Glomerular endothelial cell (primary cell): ENCODE data around the gene KCNN1. TPM values are rescaled to one million over a fixed set of nuclear protein-coding genes. Genes with fewer than 3 reads are reported as not detected.

Experiments
- DNase-seq: peaks from one replicate; pipeline ENCODE4 v3.0.0-alpha.2; 2011; ENCODE audit warnings: low read depth, low spot score; ENCODE audit errors: extremely low read depth
- total RNA-seq: library from RNA; depleted of rRNA; stranded (reverse); fragments of >200 nt; gene quantifications from 2 replicates; pipeline ENCODE4 v1.2.3, GENCODE V29; 2015

Gene KCNN1
- total RNA-seq, 1 donor from 2014 or later = 0.41 TPM

DNA sequence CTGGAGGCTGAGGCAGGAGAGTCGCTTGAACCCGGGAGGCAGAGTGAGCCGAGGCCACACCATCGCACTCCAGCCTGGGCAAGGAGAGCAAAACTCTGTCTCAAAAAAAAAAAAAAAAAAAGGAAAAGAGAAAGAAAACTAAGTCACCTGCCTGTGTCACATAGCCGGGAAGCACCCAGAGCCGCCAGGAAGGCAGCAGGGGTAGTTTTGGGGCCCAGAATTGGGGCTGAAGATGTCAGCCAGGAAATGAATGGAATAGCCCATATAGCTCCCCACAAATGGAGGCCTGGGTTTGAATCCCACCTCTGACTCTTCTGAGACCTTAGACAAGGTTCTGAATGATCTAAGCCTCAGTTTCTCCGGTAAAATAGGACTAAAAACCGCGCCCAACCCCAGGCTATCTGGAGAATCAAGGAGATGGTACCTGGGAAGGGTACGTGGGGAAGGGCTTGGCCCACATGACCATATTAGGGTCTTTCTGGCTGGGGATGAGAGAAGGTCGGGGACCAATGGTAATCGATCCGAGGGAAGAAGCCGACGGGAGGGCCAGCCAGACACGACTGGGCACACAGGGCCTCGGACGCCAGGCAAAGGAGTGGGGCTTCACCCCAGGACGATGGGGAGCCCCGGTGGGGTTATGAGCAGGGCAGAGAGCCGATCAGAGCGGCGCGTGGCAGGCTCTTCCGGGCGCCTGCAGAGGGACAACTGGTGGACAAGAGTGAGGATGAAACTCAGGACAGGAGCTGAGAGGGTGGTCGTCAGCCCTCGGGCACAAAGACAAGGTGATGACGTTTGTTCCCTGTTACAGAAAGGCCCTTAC lies 19.7 kb upstream of the KCNN1 start:
- DNase-seq = no peak

DNA sequence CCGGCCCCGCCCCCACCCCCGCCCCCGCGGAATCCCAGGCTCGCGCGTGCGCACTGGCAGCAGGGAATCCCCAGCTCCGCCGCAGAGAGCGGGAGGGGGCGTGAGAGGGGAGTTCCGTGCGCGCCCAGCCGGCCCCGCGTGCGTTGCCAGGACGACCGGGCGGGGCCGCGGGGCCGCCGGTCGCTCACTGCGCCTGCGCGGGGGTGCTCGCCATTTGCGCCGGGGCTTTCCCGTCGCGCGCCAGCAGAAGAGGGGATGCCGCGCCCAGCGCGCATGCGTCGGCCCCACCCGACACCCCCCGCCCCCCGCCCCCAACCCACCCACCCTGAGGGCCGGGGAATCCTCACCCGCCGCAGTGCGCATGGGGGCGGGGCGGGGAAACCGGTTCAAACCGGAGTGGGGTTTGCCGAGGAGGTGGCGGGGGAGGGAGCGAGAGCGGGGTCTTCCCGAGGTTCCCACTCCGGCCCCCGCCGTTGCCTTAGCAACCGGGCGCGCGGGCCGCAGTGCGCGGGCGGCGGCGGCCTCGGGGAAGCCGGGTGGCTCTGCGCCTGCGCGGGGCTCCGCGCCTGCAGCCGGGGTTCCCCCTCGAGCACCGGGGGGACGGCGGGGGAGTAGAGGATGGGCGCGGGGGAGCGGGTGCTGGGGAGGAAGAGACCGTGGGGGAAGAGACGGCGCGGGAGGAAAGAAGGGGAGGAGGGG lies 18.9 kb upstream of the KCNN1 start:
- DNase-seq = no peak

DNA sequence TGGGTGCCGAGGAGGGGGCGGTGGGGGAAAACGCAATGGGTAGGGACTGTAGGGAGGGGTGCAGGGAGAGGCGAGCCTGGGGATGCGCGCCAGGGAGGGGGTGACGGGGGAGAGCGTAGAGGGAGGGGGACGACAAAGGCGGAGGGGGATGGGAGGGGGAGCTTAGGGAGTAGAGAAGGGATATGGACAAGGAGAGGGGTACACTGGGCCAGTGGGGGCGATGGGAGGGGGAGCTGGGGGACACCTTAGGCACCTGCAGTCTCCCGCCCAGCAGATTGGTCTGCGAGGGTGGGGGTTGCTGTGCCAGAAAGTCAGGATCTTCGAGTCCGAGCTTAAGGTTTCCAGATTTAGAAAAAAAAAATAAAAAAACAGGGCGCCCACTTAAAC lies 18.4 kb upstream of the KCNN1 start:
- DNase-seq = no peak

DNA sequence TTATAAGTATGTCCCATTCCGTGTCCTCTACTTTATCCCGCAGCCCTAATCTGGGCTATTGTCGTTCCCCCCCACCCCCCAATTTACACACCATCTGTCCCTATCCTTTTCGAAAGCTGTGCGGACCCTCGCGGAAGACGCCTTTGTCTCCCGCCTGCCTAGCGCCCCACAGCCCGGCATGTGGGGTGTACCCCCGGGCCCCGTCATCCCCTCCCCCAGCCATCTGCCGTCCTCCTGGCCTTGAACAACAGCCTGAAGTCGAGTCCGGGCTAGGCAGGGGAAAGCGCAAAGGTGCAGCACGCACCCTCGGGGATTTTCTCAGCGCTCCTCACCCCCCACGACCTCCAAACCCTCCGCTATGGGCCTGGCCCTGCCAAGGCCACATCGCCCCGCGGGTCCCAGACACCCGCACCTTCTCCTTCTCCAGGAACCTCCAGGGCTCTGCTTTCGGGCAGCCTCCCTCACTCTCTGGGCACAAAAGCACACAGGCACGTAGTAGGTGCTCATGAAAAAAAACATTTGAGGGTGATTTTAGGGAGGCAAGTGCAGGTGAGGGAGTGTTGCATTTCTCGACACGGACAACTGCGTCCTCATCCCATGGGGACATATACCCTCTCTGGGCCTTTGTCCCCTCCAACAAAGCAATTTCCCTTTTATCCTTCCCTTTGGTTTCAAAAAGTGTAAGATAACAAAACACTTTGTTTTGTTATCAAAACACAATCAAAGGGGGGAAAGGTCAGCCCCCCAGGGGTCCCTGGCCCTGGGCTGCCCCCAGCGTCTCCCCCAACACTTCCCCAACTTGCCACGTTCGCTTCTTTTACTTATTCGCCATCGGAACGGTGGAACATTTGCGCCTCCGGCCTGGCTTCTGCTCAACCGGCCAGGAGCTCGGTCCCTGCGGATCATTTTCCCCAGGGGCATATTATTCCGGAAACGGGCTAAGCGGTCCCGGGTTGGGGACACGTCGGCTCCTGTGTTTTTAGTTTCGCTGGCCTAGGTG lies 17.7 kb upstream of the KCNN1 start:
- no peak for DNase-seq

DNA sequence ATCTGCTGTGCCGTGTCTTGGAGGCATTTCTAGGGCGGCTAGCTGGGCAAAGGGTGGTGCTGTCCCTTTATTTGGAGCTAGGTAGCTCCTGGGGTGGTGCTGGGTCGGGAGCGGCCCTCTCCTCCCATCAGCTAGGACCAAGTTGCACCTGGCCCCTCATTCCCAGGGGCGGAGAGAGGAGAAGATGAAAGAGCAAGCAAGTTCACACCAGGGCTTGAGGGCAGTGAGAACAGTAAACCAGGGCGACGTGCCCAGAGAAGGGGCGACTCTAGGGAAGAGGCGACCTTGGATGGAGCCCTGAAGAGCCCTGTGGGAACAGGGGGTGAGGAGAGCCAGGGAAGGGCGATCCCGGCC lies 17.0 kb upstream of the KCNN1 start:
- no peak for DNase-seq

DNA sequence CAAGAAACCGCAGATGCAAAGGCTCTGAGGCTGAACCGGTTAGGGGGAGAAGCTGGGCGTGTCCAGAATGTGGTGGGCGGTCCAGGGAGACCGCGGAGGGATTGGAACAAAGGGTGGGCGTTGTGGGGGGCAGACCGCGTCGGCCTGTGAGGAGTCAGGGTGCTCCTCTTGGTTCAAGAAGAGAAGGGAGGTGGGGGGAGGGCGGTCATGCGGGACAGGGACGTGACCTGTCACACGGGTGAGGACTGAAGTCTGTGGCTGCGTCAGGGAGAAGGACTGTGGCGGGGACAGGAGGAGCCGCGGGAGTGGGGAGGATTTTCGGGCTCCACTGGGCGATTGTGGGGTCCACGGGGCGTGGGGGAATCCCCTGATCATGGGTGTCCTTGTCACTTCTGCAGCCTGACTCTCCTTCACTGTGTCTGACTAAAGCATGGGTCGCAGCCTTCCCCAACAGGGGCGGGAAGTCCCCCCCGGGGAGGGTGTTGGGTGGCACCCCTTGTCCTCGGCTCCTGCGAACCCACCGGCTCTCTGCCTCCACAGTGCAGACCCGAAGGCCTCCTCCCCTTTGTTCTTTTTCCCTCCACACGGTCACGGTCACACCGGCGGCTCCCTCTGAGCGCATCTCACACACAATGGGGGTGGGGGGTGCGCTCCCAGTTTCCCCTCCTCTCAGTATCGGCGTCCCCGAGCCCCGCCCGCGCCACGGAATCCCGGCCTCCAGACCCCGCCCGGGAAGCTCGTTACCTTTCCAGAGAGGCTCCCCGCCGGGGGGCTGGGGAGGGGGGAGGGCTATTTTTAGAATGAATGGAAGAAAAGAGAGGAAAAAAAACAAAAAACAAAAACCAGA lies 16.4 kb upstream of the KCNN1 start:
- no peak for DNase-seq

DNA sequence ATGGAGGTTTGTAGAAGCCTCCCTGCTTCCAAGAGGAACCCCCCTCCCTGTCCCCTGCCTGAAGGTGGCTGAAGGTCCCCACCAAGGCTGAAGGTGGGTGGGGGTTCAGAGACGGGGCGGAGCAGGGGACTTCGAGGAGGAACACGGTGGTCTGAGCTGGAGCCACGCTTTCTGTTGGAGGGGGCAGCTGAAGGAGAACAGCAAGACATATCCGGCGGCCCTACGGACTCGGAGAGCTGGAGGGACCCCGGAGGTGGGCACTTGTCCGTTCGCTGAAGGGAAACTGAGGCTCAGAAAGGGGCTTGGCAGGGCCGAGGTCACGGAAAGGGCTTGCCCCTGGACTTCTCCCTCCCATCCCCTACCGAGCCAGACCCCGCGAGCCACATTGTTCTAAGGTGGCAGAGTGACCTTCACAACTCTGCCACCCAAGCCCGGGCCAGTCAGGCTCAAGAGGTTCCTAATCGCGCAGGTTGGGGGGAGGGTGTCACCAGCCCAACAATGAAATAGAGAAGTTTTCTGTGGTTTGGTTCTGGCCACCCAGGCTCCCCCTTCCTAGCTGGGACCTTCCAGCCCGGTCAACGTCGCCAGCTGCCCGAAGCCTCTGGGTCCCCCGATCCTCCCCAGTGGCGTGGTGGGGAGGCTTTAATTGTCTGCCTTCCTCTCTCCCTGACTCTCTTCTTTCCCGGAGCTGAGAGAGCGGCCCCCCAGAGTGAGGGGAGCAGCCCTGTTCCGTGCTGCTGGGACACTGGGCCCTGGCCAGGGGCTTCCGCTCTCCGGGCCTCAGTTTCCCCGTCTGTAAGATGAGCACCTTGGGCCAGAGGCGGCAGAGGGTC lies 15.5 kb upstream of the KCNN1 start:
- no peak for DNase-seq

DNA sequence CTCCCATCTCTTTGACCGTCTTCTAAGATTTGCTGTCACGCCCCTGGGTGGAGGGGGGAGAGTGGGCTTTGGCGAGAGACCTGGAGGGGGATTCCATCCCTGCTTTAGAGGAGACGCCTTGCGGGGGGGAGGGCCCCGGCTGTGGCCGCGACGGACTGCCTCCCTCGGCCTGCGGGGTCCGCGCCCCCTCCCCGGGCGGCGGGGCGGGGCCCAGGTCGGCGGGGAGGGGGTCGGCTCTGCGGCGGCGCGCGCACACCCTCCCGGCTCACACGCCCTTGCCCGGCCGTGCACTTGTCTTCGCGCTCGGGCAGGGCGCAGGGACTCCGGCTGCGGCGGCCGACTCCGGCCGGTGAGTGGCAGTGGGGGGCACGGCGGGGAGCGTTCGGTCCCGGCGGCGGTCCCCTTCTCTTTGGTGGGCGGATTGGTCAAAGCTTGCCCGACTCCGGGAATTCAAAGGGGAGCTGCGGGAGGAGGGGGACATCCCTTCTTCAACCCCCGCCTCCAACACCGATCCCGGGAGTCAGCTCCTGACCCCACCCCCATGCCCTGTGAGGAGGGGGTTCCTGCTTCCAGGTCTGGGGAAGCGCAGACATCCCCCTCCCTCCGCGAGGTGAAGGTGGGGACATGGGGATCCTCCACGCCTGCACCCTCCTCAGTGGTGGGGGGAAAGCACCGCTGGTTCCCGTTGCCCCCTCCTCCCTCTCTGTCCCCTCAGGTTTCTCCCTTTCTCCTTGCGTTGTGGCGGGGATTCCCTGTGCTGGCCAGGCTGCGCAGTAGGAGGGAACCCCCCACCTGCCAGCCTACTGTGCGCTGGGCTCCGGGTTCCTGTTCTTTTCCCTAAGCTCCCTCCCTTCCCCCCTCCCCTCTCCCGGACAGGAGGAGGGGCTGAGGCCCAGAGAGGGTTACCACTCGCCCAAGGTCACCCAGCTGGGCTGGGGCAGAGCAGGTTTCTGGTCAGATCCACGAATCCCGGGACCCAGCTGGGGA lies 14.6 kb upstream of the KCNN1 start:
- no peak for DNase-seq

DNA sequence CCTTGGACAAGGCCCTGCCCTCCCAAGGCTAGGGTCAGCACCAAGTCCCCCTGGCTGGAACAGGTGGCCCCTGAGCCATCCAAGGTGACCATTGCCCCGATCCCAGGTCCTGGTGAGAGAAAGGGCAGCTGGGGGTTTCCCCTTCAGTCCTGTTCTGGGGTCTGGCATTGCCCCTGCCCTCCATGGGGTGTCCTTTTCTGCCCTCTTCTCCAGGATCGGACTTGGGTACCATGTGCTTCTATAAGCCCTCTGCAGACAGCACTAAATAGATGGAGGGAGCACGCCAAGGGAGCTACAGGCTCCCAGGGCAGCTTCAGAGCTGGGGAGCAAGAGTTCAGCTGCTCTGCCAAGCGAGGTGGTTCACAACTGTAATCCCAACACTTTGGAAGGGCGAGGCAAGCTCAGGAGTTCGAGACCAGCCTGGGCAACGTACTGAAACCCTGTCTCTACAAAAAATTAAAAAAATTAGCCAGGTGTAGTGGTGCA lies 13.5 kb upstream of the KCNN1 start:
- DNase-seq = no peak

DNA sequence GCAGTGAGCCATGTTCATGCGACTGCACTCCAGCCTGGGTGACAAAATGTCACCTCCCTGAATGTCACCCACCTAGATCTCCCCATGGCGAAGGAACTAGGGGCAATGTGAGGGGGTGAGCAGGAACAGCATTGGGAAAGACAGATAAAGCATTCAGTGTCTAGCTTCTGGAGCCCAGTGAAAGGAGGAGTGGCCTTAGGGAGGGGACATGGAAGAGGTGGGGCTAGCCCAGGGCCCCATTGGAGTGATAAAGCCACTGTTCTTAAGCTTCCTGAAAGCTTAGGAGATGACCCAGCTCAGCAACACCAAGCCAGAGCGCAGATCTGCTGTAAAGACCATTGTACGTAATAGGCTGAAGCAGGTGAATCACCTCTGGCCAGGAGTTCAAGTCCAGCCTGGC lies 13.0 kb upstream of the KCNN1 start:
- no peak for DNase-seq

DNA sequence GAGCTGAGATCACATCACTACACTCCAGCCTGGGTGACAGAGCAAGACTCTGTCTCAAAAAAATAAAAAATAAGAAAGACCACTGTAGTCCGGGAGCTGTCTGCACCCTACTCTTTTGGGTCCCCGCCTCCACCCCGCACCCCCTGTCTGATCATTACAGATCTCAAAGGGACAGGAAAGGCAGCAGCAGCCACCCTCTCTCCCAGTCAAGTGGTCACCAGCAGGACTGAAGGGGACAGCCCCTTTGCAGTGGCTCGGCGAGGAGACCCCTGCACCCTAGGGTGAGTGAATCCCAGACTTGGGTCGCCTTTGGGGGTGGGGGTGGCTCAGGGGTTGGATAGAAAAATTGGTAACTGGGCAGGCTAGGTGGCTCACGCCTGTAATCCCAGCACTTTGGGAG lies 12.5 kb upstream of the KCNN1 start:
- no peak for DNase-seq

DNA sequence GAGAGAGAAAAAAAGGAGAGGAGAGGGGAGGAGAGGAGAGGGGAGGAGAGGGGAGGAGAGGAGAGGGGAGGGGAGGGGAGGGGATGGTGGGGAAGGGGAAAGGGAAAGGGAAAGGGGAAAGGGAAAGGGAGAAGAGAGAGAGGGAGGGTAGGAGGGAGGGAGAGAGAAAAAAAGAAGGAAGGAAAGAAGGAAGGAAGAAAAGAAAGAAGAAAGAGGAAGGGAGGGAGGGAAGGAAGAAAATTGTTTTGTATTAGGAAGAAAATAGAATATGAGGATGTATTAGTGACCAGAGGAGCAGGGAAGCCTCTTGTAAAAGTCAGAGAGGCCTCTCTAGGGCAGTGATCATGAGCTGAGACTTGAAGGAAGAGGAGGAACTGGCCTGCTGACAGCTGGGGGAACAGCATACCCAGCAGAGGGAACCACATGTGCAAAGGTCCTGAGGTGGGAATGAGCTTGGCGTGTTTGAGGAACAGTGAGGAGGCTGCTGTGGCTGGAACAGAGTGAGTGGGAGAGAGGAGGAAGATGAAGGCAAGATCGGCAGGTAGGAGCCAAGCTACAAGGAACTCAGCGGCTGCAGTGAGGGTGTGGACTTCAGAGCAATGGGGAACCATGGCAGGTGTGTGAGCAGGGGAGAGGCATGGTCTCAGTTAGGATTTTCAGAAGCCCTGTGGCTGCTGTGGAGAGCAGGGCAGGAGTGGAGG lies 9.6 kb upstream of the KCNN1 start:
- DNase-seq = no peak

DNA sequence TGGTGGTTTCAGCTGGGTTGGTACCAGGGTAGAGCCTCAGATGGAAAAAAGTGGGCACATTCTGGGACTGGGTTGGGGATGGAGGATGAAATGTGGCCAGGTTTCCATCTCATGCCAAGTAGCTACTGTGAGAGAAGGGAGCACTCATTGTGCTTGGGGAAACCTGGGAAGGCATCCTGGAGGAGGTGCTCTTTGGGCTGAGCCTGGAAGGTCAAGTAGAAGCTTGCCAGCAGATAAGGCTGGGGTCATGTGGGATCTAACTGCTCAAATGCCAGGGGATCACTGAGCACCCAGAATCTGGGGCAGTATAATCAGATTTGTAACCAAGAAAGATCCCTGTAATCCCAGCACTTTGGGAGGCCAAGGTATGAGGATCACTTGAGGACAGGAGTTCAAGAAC lies 9.0 kb upstream of the KCNN1 start:
- no peak for DNase-seq

DNA sequence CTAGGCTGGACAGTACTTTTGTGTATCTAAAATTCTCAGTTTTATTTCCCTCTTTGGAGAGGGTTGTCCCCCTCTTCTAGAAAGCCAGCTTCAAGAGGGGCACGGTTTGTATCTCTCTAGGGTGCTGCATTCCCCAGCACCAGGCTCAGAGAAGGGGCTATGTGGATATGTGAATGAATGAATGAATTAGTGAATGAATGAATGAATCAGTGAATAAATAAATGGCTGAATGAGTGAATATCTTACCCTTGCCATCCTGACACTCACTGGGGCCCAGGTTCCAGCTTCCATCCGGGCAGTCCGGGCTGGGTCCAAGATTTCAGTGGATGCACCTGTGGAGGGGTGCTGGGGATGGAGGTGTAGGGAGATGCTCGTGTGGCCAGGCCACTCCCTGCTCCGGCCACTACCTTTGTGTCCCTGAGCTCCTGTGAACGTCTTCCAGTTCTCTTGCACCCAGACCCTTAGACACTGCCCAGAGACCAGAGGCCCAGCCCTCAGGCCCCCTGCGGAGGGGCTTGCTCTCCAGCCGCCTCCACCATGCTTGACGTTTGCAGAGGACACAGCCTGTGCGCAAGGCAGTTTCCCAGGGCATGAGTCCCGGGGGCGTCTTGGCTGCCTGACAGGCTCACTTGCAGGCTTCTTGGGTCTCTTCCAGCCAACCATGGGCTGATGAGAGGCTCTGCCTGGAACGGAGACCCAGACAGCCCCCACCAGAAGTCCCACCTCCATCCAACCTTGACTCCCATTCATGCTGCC lies 2.8 kb upstream of the KCNN1 start:
- no peak for DNase-seq

DNA sequence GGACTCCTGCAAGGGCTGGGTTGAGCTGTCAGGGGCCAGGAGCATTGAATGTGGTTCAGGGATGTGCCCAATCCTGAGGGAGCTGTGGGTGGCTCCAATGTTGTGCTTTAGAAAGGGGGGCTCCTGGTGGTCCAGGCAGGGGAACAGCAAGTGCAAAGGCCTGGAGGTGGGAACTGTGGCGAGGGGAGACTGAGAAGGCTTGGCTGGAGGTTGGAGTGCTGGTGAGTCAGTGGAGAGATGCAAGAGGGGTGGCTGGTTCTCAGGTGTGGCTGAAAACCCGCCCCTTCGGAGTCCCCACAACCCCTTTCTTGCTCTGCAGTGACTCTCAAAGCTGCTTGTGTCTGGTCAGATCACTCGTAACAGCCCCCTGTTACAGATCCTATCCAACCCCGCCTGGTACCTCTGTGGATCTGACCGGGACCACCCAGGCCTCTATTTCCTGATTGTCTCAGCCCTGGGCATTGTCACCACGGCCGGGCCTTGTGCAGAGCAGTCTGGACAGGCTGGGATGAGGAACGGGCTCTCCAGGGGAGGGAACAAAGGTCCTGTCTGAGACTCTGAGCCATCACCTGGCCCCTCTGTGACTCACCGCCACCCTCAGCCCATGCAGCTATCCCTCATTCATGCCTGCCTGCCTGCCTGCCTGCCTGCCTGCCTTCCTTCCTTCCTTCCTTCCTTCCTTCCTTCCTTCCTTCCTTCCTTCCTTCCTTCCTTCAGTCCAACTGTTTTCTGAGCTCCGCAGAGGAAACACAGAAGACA lies 1.4 kb upstream of the KCNN1 start:
- no peak for DNase-seq

DNA sequence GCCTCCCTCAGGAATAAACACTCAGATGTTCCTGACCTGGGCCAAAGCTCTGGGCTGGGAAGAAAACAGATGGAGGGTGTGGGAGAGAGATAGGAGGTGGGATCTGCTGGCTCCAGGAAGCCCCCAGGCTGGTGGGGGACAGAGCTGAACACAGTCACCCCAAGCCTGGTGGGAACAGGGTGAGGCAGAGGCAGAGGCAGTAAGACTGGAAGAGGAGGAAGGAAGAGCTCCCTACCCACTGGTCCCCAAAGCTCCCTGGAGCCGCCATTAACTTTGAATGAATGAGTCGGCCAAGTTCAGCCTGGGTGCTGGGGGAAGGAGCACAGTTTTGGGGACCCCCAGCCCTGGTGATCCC lies 801 bp upstream of the KCNN1 start:
- DNase-seq = no peak
